Mesenteric fat pad (tissue), 1 donor: ENCODE results near the gene ERBB4. TPM values are rescaled to one million over a fixed set of nuclear protein-coding genes. Genes with fewer than 3 reads are reported as not detected.
"Not testable (repeated sequence)": the region's sequence is repeated elsewhere in the genome, so short reads cannot be mapped to it uniquely, and the experiment has no call there.

Experiments used
- DNase-seq: peaks from one replicate; pipeline ENCODE4 v3.0.0-alpha.2; 2020; ENCODE audit warnings: low spot score
- total RNA-seq: library from RNA; stranded (reverse); fragmentation: NEBNext Ultra II Directional; extraction: Animal tissue kit (Norgen Biotek cat#: 25700); gene quantifications from one replicate; pipeline ENCODE4 v1.2.1, GENCODE V29; 2021
- donor health status: DM: yes; HTN: yes; CAD: no.

ERBB4 gene
- total RNA-seq, 1 donor from 2014 or later, result 0.45 TPM

DNA sequence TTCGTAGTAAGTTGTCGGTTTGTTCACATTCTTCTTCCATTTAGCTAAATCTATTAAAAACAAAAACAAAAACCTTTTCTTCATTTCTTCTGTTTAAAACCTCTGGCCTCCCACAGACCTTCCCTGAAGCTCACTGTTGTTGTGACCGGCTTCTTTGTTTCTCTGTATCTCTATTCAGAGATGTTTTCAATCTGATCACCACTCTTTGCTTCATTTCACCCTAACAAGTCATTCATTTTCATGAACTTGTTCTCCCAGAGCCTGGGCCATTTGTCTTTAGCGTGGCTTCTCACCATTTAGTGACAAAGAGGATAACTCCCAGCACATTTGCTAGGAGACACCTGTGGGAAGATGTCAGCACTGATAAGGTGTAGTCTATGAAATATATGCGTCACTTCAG, 794.2 kb downstream of the ERBB4 start:
- DNase-seq, result no peak

- no peak for DNase-seq
Measured at GRCh38 chr2:211741966-211742365, 796.6 kb downstream of the ERBB4 start.

- no peak for DNase-seq
Measured at GRCh38 chr2:211737282-211737681, 801.3 kb downstream of the ERBB4 start.

DNA sequence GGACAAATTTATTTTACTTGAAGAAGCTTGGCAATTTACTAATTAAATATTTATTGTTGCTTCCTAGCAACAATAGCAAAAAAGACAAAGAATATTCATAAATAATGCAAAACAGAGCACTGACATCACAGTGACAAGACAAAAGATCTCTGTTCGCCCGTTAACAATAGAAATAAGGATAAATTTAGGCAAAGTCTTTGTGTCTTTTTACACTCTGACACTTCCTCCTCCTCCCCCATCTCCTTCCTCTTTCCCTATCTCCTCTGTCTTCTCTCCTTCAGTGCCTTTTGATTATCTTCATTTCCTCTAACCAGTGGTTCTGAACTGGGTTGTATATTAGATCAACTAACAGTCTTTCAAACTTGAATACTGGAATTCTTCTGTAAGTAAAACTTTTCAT, 808.4 kb downstream of the ERBB4 start:
- DNase-seq, result no peak

DNA sequence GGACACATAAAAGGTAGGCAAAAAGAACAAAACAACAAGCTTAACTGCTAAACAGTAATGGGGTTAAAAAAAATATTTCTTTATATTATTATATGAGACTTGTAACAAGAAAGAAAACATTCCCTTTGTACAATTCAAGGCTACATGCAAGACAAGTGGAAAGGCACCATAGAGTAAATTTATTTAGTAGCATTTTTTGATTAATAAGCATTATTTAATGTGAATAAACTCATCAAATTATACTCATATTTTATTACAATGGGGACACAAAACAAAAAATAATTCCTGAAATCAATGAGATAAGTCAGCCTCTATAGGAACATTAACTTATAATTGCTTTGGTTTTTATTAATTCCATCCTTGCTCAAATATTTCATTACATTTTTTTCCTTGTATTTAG, 809.2 kb downstream of the ERBB4 start:
- DNase-seq, result no peak

GRCh38 chr2:211724933-211725332, 813.7 kb downstream of the ERBB4 start:
- DNase-seq, result no peak

DNA sequence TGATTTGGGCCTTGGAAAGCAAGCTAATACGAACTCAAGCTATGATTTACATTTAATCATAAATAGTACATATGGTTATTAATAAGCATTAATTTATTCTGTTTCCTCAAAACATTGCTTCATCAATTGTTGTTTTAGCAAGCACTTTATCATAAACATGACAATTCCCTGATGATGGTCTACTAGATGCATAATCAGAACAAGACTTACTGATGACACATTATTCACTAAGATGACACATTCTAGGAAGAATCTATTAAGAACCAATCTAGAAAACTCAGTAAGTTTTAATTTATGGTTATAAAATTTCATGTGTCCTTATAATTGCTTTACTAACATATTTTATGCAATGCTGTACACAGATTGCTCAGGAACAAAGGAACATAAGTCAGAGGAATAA, 815.2 kb downstream of the ERBB4 start:
- no peak for DNase-seq

DNA sequence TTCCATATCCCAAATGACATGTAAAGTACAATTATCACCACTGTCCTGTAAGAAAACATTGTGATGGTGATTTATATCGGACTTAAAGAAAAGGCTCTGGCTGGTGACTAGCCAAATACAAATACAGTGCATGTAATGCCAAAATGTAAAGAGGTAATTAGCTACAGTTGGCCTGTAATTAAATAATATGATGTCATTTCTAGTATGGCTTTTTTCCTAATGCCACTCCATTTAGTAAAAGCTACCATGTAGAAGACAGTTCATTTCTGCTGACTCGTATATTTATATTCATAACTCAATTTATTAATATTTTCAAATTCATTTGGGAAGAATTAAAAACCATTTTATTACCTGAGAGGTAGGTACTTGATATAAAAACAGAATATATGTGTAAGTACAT, 815.7 kb downstream of the ERBB4 start:
- no peak for DNase-seq

GRCh38 chr2:211721874-211722273, 816.7 kb downstream of the ERBB4 start:
- not testable (repeated sequence) for DNase-seq

GRCh38 chr2:211709389-211709788, 829.2 kb downstream of the ERBB4 start:
- no peak for DNase-seq

DNA sequence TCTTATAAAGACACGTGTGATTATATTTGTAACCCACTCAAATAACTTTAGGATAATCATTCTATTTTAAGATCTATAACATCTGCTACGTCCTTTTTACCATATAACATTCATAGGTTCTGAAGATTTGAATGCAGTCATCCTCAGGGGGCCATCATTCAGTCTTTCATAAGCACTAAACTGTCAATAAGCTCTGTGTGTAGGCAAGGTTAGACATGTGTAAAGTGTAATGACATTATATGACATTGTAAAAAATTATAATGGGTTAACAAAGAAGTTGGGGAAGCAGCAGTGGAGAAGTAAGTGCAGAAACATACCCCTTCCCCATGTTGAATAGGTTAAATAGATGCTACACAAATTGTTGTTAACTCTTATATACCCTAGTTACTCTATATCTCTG, 845.9 kb downstream of the ERBB4 start:
- no peak for DNase-seq

DNA sequence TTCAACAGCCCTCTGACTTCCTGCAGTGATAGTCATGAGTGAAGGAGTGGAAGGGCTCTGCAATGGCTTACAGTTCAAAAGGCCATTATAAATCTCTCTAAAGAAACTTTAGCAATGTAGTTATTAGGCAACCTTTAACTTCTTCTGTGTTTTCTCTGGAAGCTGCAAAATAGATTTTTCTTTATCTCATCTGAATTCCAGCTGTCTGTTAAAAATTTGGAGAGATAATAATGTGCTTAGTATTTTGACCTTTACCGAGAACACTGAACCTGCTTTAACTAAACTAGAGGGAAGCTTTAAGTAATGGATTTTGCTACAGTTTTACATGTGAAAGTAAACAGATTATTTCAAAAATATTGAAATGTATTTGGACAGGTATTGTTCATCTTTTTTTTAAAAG, 847.9 kb downstream of the ERBB4 start:
- no peak for DNase-seq

GRCh38 chr2:211688196-211688595, 850.4 kb downstream of the ERBB4 start:
- no peak for DNase-seq

DNA sequence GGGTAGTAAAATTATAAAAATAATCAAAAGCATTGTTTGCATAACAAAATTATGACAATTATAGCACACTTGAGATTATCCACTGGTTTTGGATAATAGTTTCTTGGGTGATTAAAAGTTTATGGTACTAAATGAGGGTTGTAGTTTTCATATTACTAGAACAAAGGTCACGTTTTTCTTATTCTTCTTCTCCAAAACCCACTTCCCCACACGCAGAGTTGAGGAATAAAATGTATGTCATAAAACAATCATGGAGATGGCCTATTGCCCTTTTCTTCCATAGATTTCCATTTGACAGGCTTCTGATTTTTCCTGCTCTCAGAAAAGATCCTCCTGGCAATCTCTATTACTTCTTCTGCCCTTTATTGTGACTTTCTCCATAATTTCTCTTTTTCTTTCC, 863.9 kb downstream of the ERBB4 start:
- DNase-seq, result no peak

DNA sequence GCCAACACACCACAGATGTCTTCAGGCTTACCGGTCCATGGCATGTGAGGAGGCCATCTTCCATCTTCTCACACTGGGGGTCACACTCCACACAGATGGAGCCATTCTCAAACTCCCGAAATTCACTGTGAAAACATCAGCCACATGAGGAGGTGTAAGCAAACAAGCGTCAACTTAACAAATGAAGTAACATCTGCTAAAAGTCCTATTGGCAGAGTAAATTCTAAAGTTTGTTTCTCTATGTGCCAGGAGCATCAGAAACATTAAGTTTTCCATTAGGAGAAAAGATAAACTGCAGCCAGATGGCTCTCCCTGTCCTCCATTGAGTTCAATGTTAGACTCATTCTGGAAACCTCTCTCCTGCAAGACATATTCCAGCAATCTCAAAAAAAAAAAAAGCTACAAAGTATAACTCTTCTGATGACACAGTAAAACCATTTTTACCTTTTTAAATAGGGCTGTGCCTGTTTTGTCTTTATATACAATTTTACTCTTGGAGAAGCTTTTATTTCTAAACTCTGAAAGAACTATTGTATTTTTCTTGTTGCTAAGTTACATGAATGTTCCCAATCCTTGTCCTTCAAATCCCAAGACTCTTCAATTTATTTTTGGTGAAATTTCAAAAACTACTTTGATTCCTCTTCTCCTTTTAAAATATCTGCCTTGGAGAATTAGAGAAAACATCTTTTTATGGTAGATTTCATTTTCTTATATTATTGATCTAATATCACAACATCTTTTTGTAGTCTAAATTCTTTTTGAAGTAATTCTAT, 865.3 kb downstream of the ERBB4 start:
- DNase-seq, result no peak

DNA sequence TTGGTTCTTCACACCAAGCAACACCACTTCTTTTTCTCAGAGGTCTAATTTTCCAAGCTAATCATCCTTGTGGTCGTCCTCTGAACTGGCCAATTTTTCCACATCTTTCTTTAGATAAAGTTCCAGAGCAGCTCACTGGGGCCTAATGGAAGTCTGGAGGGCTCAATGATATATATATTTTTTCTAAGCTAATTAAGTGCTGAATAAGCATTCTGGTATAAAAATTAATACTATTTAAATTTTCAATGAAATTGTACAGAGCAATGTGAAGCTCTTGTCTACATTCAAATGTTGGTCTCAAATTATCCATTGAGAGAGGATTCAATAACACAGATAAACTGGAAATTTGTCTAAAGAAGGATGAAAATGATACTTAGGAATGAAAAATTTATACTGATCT, 866.6 kb downstream of the ERBB4 start:
- DNase-seq, result no peak

GRCh38 chr2:211665299-211665698, 873.3 kb downstream of the ERBB4 start:
- no peak for DNase-seq

DNA sequence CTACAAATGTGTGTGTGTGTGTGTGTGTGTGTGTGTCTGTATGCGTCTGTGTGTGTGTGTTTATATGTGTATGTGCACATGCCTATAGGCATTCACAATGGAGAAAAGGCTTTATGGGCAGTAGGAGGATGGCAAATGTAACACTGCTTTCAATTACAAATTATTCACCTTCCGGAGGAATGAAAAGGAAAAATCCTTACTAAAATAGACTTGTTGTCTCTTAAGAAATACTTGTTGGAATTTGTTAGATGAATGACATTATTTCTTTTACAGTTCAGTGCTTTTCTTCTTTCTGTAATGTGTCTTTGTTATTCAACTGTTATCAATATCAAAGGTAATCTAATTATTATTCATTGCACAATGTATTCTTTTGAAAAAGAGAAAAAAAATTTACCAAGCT, 874.3 kb downstream of the ERBB4 start:
- DNase-seq, result no peak

DNA sequence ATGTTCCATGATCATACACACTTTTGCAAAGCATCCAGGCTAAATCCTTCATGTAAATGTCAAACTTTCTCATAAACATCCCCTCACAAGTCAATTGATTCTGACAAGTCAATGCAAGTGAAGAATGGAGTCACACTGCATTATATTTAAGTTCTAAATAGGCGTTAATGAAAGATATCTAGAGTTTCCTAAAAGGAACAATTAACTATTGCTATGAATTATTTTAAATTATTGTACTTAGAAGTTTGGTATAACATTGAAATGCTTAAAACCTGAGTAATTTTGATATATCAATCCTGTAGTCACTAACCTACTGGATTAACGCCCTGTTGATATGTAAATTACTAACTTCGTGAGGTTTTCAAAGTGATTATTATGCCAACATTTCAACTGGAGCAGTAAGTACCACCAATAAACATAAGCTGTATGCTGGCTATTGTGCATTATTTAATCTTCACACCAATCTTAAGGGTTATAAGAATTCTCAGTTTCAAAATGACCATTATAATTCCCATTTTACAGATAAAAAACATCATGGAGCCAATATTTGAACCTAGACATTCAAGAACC, 884.3 kb downstream of the ERBB4 start:
- no peak for DNase-seq

GRCh38 chr2:211652327-211652726, 886.3 kb downstream of the ERBB4 start:
- no peak for DNase-seq

GRCh38 chr2:211649331-211649730, 889.3 kb downstream of the ERBB4 start:
- DNase-seq, result no peak

DNA sequence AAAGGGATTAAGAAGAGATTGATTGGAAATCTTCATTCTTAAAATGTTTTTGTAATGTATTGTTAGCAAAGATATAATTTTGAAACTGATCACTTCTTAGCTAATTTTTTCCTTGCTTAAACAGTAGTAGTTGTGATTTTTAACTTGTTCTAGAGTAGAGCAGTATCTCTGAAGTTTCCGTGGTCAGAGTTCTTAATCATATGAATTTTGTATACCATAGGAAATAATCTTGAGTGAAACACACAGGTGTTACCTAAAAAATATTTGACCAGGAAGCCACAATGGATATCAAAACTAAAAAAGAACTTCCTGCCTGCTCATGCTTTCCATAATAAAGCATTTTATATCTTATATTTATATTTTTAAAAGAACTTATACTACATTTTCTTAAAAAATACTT, 907.1 kb downstream of the ERBB4 start:
- DNase-seq, result no peak

DNA sequence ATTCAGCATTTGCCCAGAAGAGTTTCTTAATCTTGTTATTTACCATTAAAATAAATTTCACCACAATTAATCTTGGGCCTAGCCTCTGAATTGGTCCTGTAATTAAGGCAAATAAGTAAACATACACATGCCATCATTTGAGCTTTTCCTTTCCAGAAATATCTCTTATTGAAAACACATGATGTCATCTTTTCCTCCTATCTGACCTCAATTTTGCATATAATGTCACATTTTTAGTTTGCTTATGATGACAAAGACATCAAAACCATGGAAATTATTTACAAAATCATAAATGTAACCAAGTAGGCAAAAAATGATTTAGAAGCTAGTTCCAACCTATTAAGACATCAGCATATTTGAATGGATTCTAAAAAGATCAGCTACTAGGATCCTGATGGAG, 915.5 kb downstream of the ERBB4 start:
- no peak for DNase-seq
